Hypothalamus (tissue), 51 donors: ENCODE data around the gene CHM.

Experiments
- DNase-seq, 51 donors: peaks; one replicate each; lab custom pipeline; 2025; lab: John Stamatoyannopoulos, UW

Gene CHM

GRCh38 chrX:85914431-85914830 is 132.9 kb downstream of the CHM start:
- no peak for DNase-seq

GRCh38 chrX:85907316-85907715 is 140.0 kb downstream of the CHM start:
- no peak for DNase-seq

- no peak for DNase-seq
Measured at GRCh38 chrX:85906399-85906798, 141.0 kb downstream of the CHM start.

GRCh38 chrX:85905851-85906250 is 141.5 kb downstream of the CHM start:
- peak in 1 of 51 donors; percentile 2 for DNase-seq

GRCh38 chrX:85903692-85904471 is 143.5 kb downstream of the CHM start:
- DNase-seq = no peak

- no peak for DNase-seq
Measured at GRCh38 chrX:85897362-85898126, 149.8 kb downstream of the CHM start.

- no peak for DNase-seq
Measured at GRCh38 chrX:85882601-85883000, 164.8 kb downstream of the CHM start.

- no peak for DNase-seq
Measured at GRCh38 chrX:85870585-85870984, 176.8 kb downstream of the CHM start.

GRCh38 chrX:85865324-85865723 is 182.0 kb downstream of the CHM start:
- DNase-seq = no peak

- DNase-seq = no peak
Measured at GRCh38 chrX:85859426-85859825, 187.9 kb downstream of the CHM start.

GRCh38 chrX:85851418-85851817 is 195.9 kb downstream of the CHM start:
- DNase-seq = peak in 5 of 51 donors; percentile 0

GRCh38 chrX:85836868-85837267 is 210.5 kb downstream of the CHM start:
- peak in 1 of 51 donors; percentile 1 for DNase-seq

- no peak for DNase-seq
Measured at GRCh38 chrX:85828771-85829170, 218.6 kb downstream of the CHM start.

GRCh38 chrX:85815203-85815751 is 232.1 kb downstream of the CHM start:
- DNase-seq = no peak
